ENCODE results near the gene AFAP1. TPM values are rescaled to one million over a fixed set of nuclear protein-coding genes. Genes with fewer than 3 reads are reported as not detected.

The AFAP1 gene
- polyA plus RNA-seq, 3 donors = 22.6 to 32.7 (median 25.7) TPM

DNA sequence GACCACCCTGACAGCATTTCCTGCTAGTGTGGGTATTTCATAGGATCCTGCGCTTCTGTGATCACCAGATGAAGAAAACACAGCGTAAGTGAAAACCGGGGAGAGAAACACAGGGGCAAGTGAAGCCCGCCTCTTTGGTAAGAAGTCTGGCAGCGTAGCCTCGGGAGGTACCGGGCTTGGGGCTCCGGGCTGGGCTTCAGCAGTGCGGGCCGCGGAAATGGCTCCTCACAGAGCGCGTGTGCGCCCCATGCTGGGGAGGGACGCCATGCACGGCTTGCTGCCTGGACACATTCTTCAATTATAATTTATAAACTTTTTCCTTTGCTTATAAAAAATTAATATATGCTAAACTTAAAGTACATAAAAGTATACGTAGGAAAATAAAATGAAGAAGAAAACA, 151.5 kb downstream of the AFAP1 start:
- DNase-seq (ENCODE audit: extremely low read depth in 1 of 11, low read depth in 9 of 11, low spot score in 4 of 11) = no peak

DNA sequence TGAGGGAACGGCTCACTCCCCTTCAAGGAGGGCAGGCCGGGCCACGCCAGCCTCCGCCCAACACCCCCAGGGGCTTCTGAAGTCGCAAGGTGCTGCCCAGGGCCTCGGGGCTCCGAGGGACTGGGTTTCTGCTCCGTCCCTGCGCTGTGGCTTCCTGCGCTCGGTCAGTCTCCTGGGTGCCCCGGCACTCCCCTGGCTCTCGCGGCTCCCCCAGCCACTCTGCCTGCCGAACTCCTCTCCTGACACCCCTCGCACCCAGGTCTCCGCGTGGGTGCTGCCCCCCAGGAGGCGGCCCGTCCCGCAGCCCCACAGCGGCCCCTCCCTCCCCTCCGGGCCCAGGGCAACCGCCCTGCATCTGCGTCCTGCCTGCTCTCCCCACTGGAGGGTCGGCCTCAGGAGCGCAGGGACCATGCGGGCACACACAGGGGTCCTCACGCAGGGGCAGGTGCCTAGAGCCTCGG, 151.9 kb downstream of the AFAP1 start:
- no peak for DNase-seq (ENCODE audit: extremely low read depth in 1 of 11, low read depth in 9 of 11, low spot score in 4 of 11)

- no peak for DNase-seq (ENCODE audit: extremely low read depth in 1 of 11, low read depth in 9 of 11, low spot score in 4 of 11)
Observed at GRCh38 chr4:7787067-7787466, 152.6 kb downstream of the AFAP1 start.

GRCh38 chr4:7786517-7786916, 153.1 kb downstream of the AFAP1 start:
- DNase-seq (ENCODE audit: extremely low read depth in 1 of 11, low read depth in 9 of 11, low spot score in 4 of 11) = no peak

DNA sequence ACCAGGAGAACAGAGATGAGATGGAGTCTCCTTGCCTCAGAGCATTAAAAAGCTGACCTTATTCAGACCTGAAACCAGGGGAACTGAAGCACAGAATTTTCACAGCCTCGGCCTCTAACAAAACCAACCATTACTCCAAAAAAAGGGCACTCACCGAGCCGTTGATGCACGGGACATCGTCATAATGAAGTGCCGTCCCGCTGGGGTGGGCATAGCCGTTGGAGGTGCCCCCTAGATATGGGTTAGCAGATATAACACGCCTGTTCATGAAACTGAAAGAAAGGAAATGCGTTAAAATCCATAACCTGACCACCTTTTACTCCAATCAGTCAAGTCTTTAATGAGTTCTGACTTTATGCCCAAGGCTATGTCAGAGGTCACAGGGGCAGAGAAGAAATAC, 153.6 kb downstream of the AFAP1 start:
- DNase-seq (ENCODE audit: extremely low read depth in 1 of 11, low read depth in 9 of 11, low spot score in 4 of 11) = no peak

GRCh38 chr4:7785017-7785416, 154.6 kb downstream of the AFAP1 start:
- no peak for DNase-seq (ENCODE audit: extremely low read depth in 1 of 11, low read depth in 9 of 11, low spot score in 4 of 11)

GRCh38 chr4:7784131-7784870, 155.4 kb downstream of the AFAP1 start:
- DNase-seq (ENCODE audit: extremely low read depth in 1 of 11, low read depth in 9 of 11, low spot score in 4 of 11) = no peak

- DNase-seq (ENCODE audit: extremely low read depth in 1 of 11, low read depth in 9 of 11, low spot score in 4 of 11) = no peak
Observed at GRCh38 chr4:7783541-7783940, 156.1 kb downstream of the AFAP1 start.

DNA sequence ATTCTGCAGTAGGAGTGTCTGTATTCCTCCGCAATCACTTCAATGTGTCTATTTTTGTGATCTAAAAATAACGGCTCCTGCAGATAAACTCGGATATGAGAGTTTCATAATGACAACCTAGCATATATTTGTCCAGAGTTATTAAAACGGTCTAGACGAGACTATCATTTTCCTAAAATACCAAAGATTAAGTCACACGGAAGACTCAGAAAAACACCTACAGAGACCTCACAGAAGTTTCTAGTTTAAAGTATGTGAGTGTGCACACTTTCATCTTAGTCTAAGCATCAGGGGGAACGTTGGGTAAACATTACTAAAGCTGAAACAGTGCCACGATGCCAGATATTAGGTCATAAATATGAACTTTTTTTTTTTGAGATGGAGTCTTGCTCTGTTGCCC, 156.9 kb downstream of the AFAP1 start:
- DNase-seq (ENCODE audit: extremely low read depth in 1 of 11, low read depth in 9 of 11, low spot score in 4 of 11) = no peak

GRCh38 chr4:7781993-7782392, 157.7 kb downstream of the AFAP1 start:
- DNase-seq (ENCODE audit: extremely low read depth in 1 of 11, low read depth in 9 of 11, low spot score in 4 of 11) = no peak

DNA sequence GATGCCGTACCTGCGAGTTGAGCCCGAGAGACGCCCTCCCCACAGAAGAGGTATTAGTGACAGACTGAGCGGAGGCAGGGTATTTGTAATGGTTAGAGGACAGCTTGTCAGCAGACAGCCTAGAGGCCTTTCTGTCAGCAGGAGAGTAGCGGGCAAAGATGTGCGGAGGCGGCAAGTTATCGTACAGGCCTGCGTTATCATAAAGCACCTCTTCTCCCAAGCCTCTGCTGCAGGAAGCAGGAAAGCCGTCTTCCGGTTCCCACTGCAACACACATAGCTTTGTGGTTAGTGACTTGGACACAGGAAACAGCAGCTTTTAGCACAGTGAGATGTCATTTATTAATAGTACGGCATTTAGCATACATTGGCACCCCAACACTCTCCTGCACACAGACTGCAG, 158.3 kb downstream of the AFAP1 start:
- no peak for DNase-seq (ENCODE audit: extremely low read depth in 1 of 11, low read depth in 9 of 11, low spot score in 4 of 11)

GRCh38 chr4:7780751-7781348, 158.8 kb downstream of the AFAP1 start:
- DNase-seq (ENCODE audit: extremely low read depth in 1 of 11, low read depth in 9 of 11, low spot score in 4 of 11) = no peak

DNA sequence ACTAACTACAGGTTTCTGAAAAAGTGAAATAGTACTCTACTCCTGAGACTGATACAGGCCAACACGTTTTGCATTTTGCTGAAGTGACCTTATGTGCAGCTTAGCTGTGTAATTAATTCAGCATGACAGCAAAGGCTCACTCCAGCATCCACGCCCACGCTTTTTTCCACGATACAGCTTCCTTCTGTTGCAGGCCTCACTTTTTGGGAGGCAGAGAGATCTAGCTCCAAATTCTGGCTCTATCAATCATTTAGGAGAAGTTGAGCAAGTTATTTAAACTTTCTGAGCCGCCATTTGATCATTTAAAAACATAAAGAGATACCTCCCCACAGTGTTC, 160.3 kb downstream of the AFAP1 start:
- DNase-seq (ENCODE audit: extremely low read depth in 1 of 11, low read depth in 9 of 11, low spot score in 4 of 11) = peak in 7 of 11 donors; percentile 62 to 83 (median 69)

DNA sequence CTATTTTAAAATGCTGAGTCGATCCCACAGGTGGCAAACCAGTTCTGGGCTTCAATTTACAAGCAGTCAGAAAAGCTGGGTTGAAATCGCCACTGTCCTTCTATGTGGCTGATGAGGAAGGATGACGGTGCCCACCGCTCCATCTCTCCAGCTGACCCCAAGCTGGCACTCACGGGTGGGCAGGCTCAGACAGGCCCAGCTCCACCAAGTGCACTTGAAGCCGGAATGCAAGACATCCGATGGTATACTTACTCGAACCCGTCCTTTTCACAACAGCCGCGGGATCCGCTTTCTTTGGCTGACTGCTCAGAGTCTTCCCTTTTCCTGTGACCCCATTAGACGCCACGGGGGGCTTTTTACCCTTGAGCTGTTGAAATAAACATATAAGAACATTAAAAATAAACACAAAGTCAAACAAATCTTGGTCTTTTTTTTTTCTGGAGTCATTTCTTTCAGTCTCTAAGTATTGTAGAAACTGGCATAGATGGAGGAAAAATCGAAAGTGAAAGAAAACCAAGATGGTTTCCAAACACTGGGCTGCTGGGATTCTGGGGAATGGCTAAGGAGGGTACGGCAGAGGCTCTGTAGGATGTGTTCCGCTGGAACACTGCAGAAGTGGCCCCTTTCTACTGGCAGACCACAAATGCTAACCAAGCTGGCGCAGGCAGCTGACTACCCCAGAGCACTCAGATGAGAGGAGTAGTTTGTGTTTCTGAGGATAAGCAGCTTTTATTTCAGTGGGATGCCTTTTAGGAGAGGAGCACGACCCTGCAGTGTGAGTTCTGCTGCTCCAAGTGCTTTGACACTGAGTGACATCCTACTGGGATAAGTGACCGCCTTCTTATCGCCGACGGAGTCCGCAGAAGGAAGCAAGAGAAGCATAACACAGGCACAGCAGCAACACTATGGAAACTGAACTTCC, 160.9 kb downstream of the AFAP1 start:
- no peak for DNase-seq (ENCODE audit: extremely low read depth in 1 of 11, low read depth in 9 of 11, low spot score in 4 of 11)

DNA sequence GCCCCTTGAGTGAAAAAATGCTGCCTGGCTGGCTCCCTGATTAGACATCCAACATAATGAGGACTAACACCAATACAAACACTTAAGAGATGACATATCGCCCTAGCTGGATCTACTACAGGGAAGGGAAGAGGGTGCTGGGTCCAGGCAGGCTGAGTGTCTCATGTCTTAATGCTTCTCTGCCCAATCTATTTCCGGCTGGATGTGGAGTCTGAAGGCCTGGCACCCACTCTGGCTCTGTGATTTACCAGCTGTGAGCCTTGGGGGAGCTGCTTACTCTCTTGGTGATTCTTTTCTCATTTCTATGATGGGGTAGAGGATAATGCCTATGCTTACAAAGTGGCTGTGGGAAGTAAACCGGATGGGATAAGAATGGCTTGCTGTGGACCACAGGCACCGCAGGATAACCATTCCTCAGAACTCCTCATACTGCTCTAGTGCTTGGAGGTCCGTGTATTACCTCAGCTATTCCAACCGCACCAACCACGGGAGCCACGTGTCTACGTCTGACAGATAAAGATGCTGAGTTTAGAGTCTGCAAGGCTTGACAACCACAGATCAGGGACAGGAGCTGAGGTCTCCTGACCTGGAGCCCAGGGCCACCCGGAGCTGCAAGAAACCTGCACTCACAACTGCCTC, 161.7 kb downstream of the AFAP1 start:
- DNase-seq (ENCODE audit: extremely low read depth in 1 of 11, low read depth in 9 of 11, low spot score in 4 of 11) = no peak

GRCh38 chr4:7777017-7777710, 162.5 kb downstream of the AFAP1 start:
- no peak for DNase-seq (ENCODE audit: extremely low read depth in 1 of 11, low read depth in 9 of 11, low spot score in 4 of 11)

DNA sequence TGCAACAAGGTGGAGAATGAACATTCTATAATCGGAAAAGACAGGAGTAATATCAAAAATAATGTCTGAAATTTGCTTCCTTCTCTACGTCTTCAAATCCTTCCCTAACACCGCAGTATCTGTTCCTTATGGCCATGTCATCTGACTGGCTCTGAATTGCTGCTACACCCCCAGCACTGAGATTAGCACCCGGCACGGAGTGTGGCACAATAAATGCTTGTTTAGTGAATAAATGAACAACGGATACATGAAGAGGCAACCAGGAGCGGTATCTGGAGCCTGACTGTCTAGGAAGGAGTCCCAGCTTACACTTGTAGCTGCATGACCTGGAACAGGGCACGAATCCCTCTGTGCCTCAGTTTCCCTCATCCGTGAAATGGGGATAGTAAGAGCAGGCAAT, 164.3 kb downstream of the AFAP1 start:
- no peak for DNase-seq (ENCODE audit: extremely low read depth in 1 of 11, low read depth in 9 of 11, low spot score in 4 of 11)

GRCh38 chr4:7774301-7775294, 165.1 kb downstream of the AFAP1 start:
- no peak for DNase-seq (ENCODE audit: extremely low read depth in 1 of 11, low read depth in 9 of 11, low spot score in 4 of 11)

All from renal cortex interstitium (tissue), 11 donors.